OCI-M2 (cell line): ENCODE results near the gene LMBR1.

ENCODE experiments used
- DNase-seq: peaks from one replicate; lab custom pipeline; 2025; ENCODE audit not compliant: unreplicated experiment; lab: John Stamatoyannopoulos, UW

The LMBR1 gene

GRCh38 chr7:156764016-156764669, 128.8 kb downstream of the LMBR1 start:
- DNase-seq, result no peak

GRCh38 chr7:156759579-156760202, 133.3 kb downstream of the LMBR1 start:
- no peak for DNase-seq

GRCh38 chr7:156759143-156759542, 133.8 kb downstream of the LMBR1 start:
- DNase-seq, result no peak

- DNase-seq, result no peak
Observed at GRCh38 chr7:156754201-156754600, 138.8 kb downstream of the LMBR1 start.

- no peak for DNase-seq
Observed at GRCh38 chr7:156753630-156754029, 139.4 kb downstream of the LMBR1 start.

- DNase-seq, result no peak
Observed at GRCh38 chr7:156753229-156753560, 139.8 kb downstream of the LMBR1 start.

- DNase-seq, result no peak
Observed at GRCh38 chr7:156752367-156753228, 140.4 kb downstream of the LMBR1 start.

GRCh38 chr7:156751319-156751718, 141.7 kb downstream of the LMBR1 start:
- DNase-seq, result no peak

- no peak for DNase-seq
Observed at GRCh38 chr7:156747718-156748117, 145.3 kb downstream of the LMBR1 start.

- no peak for DNase-seq
Observed at GRCh38 chr7:156746891-156747290, 146.1 kb downstream of the LMBR1 start.

- no peak for DNase-seq
Observed at GRCh38 chr7:156739596-156739995, 153.4 kb downstream of the LMBR1 start.

- DNase-seq, result no peak
Observed at GRCh38 chr7:156735851-156736250, 157.1 kb downstream of the LMBR1 start.

- no peak for DNase-seq
Observed at GRCh38 chr7:156733638-156734037, 159.3 kb downstream of the LMBR1 start.

- DNase-seq, result no peak
Observed at GRCh38 chr7:156732091-156732625, 160.8 kb downstream of the LMBR1 start.

GRCh38 chr7:156731651-156732050, 161.3 kb downstream of the LMBR1 start:
- no peak for DNase-seq

GRCh38 chr7:156725936-156726335, 167.0 kb downstream of the LMBR1 start:
- DNase-seq, result no peak

GRCh38 chr7:156725073-156725472, 167.9 kb downstream of the LMBR1 start:
- no peak for DNase-seq

- no peak for DNase-seq
Observed at GRCh38 chr7:156722043-156722826, 170.7 kb downstream of the LMBR1 start.

GRCh38 chr7:156703773-156704482, 189.1 kb downstream of the LMBR1 start:
- DNase-seq, result no peak

- no peak for DNase-seq
Observed at GRCh38 chr7:156703209-156703608, 189.8 kb downstream of the LMBR1 start.
